GM12878 (cell line): ENCODE data around the gene SLC44A3. TPM values are rescaled to one million over a fixed set of nuclear protein-coding genes. Genes with fewer than 3 reads are reported as not detected.

ENCODE experiments used
- ATAC-seq: fragments of 200-7000 bp; cut with Tn5 transposase; 3 replicates; pipeline ENCODE4 v1.9.1; 2020; ENCODE audit warnings: mild to moderate bottlenecking, moderate library complexity
- BruUV-seq: library from RNA; stranded (reverse); fragments of 400-500 nt; replicated peaks from 2 replicates; lab custom pipeline; 2021; lab: Mats Ljungman, UMichigan
- CTCF ChIA-PET: fragments of 300-600 bp; sonication (Branson Sonifier 250); formaldehyde crosslinking; extraction: SDS; loops from one replicate; lab custom pipeline; 2021; ENCODE audit warnings: inconsistent platforms; lab: Yijun Ruan, JAX
- POLR2A ChIA-PET: fragments of 350-600 bp; formaldehyde crosslinking; extraction: SDS; loops from one replicate; lab custom pipeline; 2021; ENCODE audit warnings: inconsistent platforms; lab: Charles Lee
- RAD21 ChIA-PET: fragments of 300-600 bp; sonication (Branson Sonifier 250); formaldehyde crosslinking; loops from one replicate; lab custom pipeline; 2023; ENCODE audit warnings: antibody characterized with exemption; ENCODE audit not compliant: unreplicated experiment; lab: Charles Lee
- SMC1A ChIA-PET: fragments of 300-600 bp; sonication (Branson Sonifier 250); formaldehyde crosslinking; loops from one replicate; lab custom pipeline; 2023; ENCODE audit not compliant: unreplicated experiment, uncharacterized antibody; lab: Charles Lee
- DNase-seq: peaks from one replicate; pipeline ENCODE4 v3.0.0-alpha.2; 2011; ENCODE audit warnings: low read depth, low spot score
- FAIRE-seq: peaks from 3 replicates; lab custom pipeline; 2011; peaks lifted over from hg19 to GRCh38; lab: Jason Lieb, UNC
- H2AFZ ChIP-seq: 2 replicates; pipeline ENCODE4 v1.6.0; 2011; ENCODE audit warnings: low read depth, low read length, control low read depth; ENCODE audit not compliant: control insufficient read depth
- H3K27ac ChIP-seq: 2 replicates; pipeline ENCODE4 v1.5.1; 2011; ENCODE audit warnings: control low read depth; ENCODE audit not compliant: control insufficient read depth, insufficient read depth
- H3K27me3 ChIP-seq, 2 experiments: replicated peaks in 1 of 2; 2 replicates each; pipeline versions ENCODE4 v1.6.0 to v1.6.1; 2011; ENCODE audit warnings: low read length in 1 of 2; ENCODE audit not compliant: control insufficient read depth in 2 of 2, insufficient read depth in 2 of 2
- H3K36me3 ChIP-seq, 2 experiments: 2 replicates each; pipeline ENCODE4 v1.5.1; 2011; ENCODE audit warnings: low read length in 1 of 2; ENCODE audit not compliant: control insufficient read depth in 2 of 2, insufficient read depth in 2 of 2
- H3K4me1 ChIP-seq: 2 replicates; pipeline ENCODE4 v1.6.1; 2011; ENCODE audit warnings: mild to moderate bottlenecking, low read length, moderate library complexity, mixed read lengths; ENCODE audit not compliant: control insufficient read depth, insufficient read depth
- H3K4me2 ChIP-seq: 2 replicates; pipeline ENCODE4 v1.6.0; 2011; ENCODE audit warnings: control low read depth; ENCODE audit not compliant: control insufficient read depth, insufficient read depth
- H3K4me3 ChIP-seq: fragments of 200-600 bp; sonication (generic); 2 replicates; pipeline ENCODE4 v1.5.1; 2016
- H3K79me2 ChIP-seq: 2 replicates; pipeline ENCODE4 v1.6.0; 2011; ENCODE audit warnings: low read length; ENCODE audit not compliant: control insufficient read depth, insufficient read depth
- H3K9ac ChIP-seq: 2 replicates; pipeline ENCODE4 v1.8.0; 2011; ENCODE audit warnings: low read length, control low read depth, mixed read lengths; ENCODE audit not compliant: control insufficient read depth, insufficient read depth
- H3K9me3 ChIP-seq: replicated peaks from 3 replicates; pipeline ENCODE4 v1.5.1; 2011; ENCODE audit warnings: mild to moderate bottlenecking, low read length; ENCODE audit not compliant: control insufficient read depth, insufficient read depth
- H4K20me1 ChIP-seq: 2 replicates; pipeline ENCODE4 v1.6.0; 2011; ENCODE audit not compliant: control insufficient read depth, insufficient read depth
- CBFB ChIP-seq: IDR thresholded peaks from 2 replicates; pipeline ENCODE4 v1.6.1; 2016; ENCODE audit warnings: antibody characterized with exemption, low read depth
- CHD2 ChIP-seq: IDR thresholded peaks from 2 replicates; pipeline ENCODE4 v1.6.1; 2011; ENCODE audit warnings: low read depth, low read length, improper control_type of control experiment, borderline replicate concordance
- EGR1 ChIP-seq, 2 experiments: IDR thresholded peaks; 1 replicate in 1 of 2; 2 replicates in 1 of 2; pipeline ENCODE4 v1.6.1; 2011 to 2012; ENCODE audit warnings: low read depth in 2 of 2, low read length in 2 of 2, borderline replicate concordance in 1 of 2, mild to moderate bottlenecking in 1 of 2, moderate library complexity in 1 of 2
- PAX5 ChIP-seq: IDR thresholded peaks from 2 replicates; pipeline ENCODE4 v1.6.1; 2011; ENCODE audit warnings: low read depth, low read length, borderline replicate concordance
- POU2F2 ChIP-seq: IDR thresholded peaks from 3 replicates; pipeline ENCODE4 v1.6.1; 2011; ENCODE audit warnings: low read depth, mild to moderate bottlenecking, low read length, borderline replicate concordance
- WGBS: methylation state at CpG from one replicate; pipeline ENCODE4 v1.1.6; 2016; ENCODE audit warnings: low lambda C conversion rate; ENCODE audit not compliant: insufficient replicate concordance, insufficient coverage; ENCODE audit errors: missing lambda C conversion rate; 5-methylcytosine and 5-hydroxymethylcytosine counted together
- in situ Hi-C: fragments of 300-500 bp; cut with MboI; formaldehyde crosslinking; loops from 9 replicates; pipeline ENCODE4 v1.14.3; 2018; ENCODE audit warnings: mixed read lengths
- intact Hi-C: fragments of 100-400 bp; cut with micrococcal nuclease; formaldehyde crosslinking; loops from one replicate; pipeline ENCODE4 v1.14.2; 2022; ENCODE audit not compliant: unreplicated experiment
- polyA plus RNA-seq, 11 experiments: library from polyadenylated mRNA; depleted of rRNA in 4 of 11; unstranded in 6 of 11; stranded (reverse) in 5 of 11; fragments of >200 nt; fragmentation: Nextera tagmentation in 4 of 11; fragmentation: Illumina TruSeq in 1 of 11; extraction: Ambion mirVana in 4 of 11; extraction: Trizol in 1 of 11; gene quantifications; 1 replicate in 1 of 11; 2 replicates in 10 of 11; pipeline versions ENCODE4 v1.2.1 to v1.2.3, GENCODE V29; 2011 to 2016; ENCODE audit warnings: inconsistent platforms in 2 of 11, missing spikeins in 2 of 11, low read depth in 1 of 11
- total RNA-seq, 4 experiments: library from RNA; depleted of rRNA in 3 of 4; stranded (reverse); fragments of >200 nt in 3 of 4; fragmentation: Illumina TruSeq in 1 of 4; extraction: Trizol in 1 of 4; gene quantifications; 2 replicates each; pipeline versions ENCODE4 v1.2.1 to v1.2.3, GENCODE V29; 2013 to 2021

The SLC44A3 gene
- total and polyA plus RNA-seq, 10 of the 15 experiments (the other 5 are each of a cell fraction or from before 2014, with no cell fraction given): not detected

GRCh38 chr1:94858276-94858675, 38.1 kb downstream of the SLC44A3 start:
- BruUV-seq: no TSS peak
- H3K79me2 ChIP-seq: no peaks in the 10 kb centered on the region
- DNase-seq: no peak
- no peak for FAIRE-seq
- POLR2A ChIA-PET: no interaction called here
- no peak overlapping the region for H3K4me2 ChIP-seq
- H3K4me1 ChIP-seq: no peaks in the 10 kb centered on the region
- intact Hi-C loops: loop anchor here (10.0 kb wide), 1 partner anchor 377 kb away; the partner anchor contains the start of gene RWDD3
- SMC1A ChIA-PET: interaction anchor here (1.2 kb wide), 1 partner anchor 12 kb away, joined by 3 read pairs; no protein-coding TSS in a partner anchor
- no peak overlapping the region for H3K27ac ChIP-seq
- no peaks in the 10 kb centered on the region for H3K9me3 ChIP-seq
- RAD21 ChIA-PET: no interaction called here
- no peaks in the 10 kb centered on the region for H3K36me3 ChIP-seq
- H3K9ac ChIP-seq: no peak overlapping the region
- WGBS: 52% methylated on average over 2 of the region's 2 CpGs
- H4K20me1 ChIP-seq: no peaks in the 10 kb centered on the region
- no peaks in the 10 kb centered on the region; a peak in 1 of 4 replicates for H3K27me3 ChIP-seq
- no peak overlapping the region for H2AFZ ChIP-seq
- no peak overlapping the region for H3K4me3 ChIP-seq
- no peak for ATAC-seq
- in situ Hi-C loops: no loop called here
- no peak for TF ChIP-seq EGR1 (IDR thresholded peaks at IDR 0.05; ENCODE audit: borderline replicate concordance in 1 of 2, low read depth in 2 of 2, low read length in 2 of 2)
- TF ChIP-seq, all 136 proteins: peak for 0
- CTCF ChIA-PET: interaction anchor here (6.6 kb wide), 1 partner anchor 183 kb away, joined by 95 read pairs; no protein-coding TSS in a partner anchor

- intact Hi-C loops: loop anchor here (10.0 kb wide), 1 partner anchor 376 kb away; the partner anchor contains the start of gene RWDD3
- in situ Hi-C loops: no loop called here
- no peaks in the 10 kb centered on the region for H4K20me1 ChIP-seq
- H3K27ac ChIP-seq: no peak overlapping the region
- no peak overlapping the region for H3K4me2 ChIP-seq
- H3K4me3 ChIP-seq: no peak overlapping the region
- no TSS peak for BruUV-seq
- ChIA-PET RAD21 (no interaction called here), SMC1A (interaction anchor here (1.2 to 1.3 kb wide), 3 partner anchors 14 to 189 kb away, joined by 3 to 8 read pairs (median 3); no protein-coding TSS in a partner anchor), POLR2A (no interaction called here), CTCF (interaction anchor here (0.6 to 1.5 kb wide), 3 partner anchors 9 to 182 kb away, joined by 3 to 5 read pairs (median 4); no protein-coding TSS in a partner anchor)
- no peak overlapping the region for H3K9ac ChIP-seq
- H3K4me1 ChIP-seq: no peaks in the 10 kb centered on the region
- no peak for TF ChIP-seq PAX5
- TF ChIP-seq CHD2: no peak
- no peak for TF ChIP-seq CBFB
- no peak for TF ChIP-seq POU2F2
- no peaks in the 10 kb centered on the region for H3K9me3 ChIP-seq
- H3K36me3 ChIP-seq: no peaks in the 10 kb centered on the region
- no peaks in the 10 kb centered on the region for H3K79me2 ChIP-seq
- no peak for ATAC-seq
- FAIRE-seq: no peak
- DNase-seq: no peak
- WGBS: 42% methylated on average over 2 of the region's 2 CpGs
- H2AFZ ChIP-seq: no peak overlapping the region
- no peaks in the 10 kb centered on the region; a peak in 1 of 4 replicates for H3K27me3 ChIP-seq
Measured at GRCh38 chr1:94859174-94859573, 39.0 kb downstream of the SLC44A3 start.
